Activated naive CD4-positive, alpha-beta T cell treated with Interleukin-2 at 50 U/mL for 16 hours (primary cell): Measurements from ENCODE around the gene FETUB.

Source experiments
- DNase-seq: peaks from one replicate; pipeline ENCODE4 v3.0.0-alpha.2; 2020

FETUB gene

DNA sequence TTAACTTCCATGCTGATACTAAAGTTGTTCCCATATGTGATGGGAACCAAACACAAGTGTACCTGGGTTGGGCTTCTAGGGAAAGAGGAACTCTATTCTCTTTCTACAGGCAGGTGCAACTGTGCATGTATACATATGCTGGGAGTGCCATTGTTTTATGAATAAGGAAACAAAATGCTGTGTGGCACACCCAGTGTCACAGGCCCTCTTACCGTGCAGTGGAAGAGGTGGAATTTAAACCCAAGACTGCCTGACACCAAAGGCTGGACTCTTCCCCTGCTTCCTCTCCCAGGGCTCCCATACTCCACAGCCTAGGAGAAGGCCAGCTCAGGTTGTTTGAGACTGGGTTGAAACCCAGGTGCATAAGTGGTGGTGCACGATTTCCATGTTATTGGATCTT is 1.9 kb upstream of the FETUB start:
- DNase-seq = no peak

GRCh38 chr3:186640473-186640818 is 247 bp downstream of the FETUB start:
- DNase-seq = no peak

GRCh38 chr3:186640929-186641328 is 730 bp downstream of the FETUB start:
- DNase-seq = no peak

DNA sequence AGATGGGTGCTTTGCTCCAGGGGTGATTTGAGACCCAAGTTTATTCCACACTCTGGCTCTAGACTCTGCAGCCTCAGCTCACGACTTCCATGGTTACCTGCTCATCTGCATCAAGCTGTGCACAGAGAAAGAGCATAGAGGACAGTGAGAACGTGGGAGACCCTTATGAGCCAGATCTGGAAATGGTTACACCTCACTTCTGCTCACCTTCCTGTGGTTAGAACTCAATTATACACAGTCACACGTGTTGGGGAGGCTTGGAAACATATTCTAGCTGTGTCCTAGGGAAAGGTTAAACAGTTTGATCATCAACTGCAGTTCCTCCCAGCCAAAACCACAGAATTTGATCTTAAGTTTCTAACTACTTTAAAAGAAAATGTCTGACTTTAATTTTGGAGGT is 1.8 kb downstream of the FETUB start:
- DNase-seq = no peak

DNA sequence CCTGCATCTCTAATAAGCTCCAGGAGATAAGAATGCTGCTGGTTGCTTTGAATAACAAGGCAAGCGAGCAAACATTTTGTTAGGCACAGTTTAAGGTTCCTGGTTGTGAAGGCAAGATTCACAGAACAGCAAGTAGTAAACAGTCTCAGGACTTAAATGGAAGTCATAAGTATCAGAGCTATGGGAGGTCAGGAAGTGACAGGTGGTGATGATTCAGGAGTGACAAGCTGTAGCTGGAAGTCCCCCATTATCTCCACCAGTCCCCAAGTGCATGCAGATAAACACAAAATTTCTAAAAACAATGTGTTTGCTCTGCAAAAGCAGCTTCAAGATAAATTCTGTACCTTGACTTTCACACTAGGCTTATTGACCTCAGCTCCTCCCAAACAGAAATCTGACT is 3.3 kb downstream of the FETUB start:
- DNase-seq = no peak

DNA sequence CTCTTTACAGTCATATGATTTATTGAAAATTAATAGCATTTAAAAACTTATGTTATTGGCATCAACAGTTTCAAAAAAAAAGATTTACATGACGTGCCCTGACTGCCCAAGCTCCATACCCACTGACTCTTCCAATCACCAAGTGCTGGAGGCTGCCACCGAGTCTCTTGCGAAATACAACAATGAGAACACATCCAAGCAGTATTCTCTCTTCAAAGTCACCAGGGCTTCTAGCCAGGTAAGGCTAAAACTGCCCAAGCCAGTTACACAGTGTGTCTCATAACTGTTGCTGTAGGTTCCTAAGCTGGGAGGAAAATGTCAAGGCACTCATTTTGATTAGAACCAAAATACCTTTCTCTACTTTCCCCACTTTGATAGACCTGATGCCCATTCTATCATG is 4.5 kb downstream of the FETUB start:
- no peak for DNase-seq

DNA sequence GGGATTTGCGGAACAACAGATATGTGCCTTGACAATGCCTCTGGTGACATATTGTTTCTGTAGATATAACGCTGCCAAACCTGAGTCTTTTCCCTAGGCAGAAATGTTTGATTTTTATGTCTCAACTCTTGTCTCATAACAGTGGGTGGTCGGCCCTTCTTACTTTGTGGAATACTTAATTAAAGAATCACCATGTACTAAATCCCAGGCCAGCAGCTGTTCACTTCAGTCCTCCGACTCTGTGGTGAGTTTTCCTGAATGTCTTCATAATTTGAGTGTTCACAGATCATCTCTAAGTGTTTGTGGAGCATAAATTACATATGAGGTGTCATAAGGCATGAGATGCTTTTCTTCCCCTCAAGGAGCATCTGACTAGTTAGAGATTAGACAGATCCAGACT is 5.9 kb downstream of the FETUB start:
- no peak for DNase-seq

- DNase-seq = no peak
These were observed 6.6 kb downstream of the FETUB start for GRCh38 chr3:186646841-186647240.

DNA sequence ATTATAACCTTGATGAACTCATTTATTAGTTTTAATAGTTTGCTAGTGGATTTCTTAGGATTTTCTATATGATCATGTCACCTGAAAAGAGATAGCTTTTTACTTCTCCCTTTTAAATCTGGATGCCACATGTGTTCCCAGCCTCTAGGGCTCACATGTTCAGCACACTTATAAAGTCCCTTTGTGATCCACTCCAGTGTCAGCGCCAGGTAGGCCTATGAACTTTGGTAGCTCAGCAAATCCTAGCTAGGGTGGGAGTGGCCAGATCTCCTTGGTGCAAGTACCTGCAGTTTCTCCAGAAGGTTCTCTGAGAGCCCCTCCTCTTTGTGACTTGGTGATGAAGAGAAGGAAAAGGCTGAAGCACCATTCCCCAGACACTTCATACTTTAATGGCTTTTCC is 8.7 kb downstream of the FETUB start:
- no peak for DNase-seq

DNA sequence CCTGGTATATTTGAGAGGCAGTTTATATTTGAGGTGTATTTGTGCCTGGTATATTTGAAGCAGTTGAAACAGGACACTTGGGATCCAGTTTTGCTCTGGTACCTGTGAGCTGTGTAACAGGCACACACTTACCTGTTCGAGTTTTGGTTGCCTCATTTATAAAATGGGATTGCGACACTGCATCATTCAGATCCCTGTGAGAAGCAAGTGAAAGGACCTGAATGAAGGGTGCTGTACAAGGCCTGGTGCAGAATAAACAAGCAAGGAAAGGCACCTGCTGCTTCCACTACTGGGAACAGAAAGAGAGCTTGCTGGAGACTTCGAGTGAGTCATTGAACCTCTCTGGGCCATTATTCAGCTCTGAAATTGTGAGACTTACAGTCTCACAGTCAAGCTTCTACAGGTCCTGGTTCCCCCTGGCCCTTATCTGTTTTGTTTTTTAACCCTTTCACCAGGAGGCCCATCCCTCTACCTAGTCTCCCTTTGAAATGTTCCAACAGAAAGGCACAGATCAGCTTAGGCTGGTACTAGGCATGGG is 11.5 kb downstream of the FETUB start:
- no peak for DNase-seq

DNA sequence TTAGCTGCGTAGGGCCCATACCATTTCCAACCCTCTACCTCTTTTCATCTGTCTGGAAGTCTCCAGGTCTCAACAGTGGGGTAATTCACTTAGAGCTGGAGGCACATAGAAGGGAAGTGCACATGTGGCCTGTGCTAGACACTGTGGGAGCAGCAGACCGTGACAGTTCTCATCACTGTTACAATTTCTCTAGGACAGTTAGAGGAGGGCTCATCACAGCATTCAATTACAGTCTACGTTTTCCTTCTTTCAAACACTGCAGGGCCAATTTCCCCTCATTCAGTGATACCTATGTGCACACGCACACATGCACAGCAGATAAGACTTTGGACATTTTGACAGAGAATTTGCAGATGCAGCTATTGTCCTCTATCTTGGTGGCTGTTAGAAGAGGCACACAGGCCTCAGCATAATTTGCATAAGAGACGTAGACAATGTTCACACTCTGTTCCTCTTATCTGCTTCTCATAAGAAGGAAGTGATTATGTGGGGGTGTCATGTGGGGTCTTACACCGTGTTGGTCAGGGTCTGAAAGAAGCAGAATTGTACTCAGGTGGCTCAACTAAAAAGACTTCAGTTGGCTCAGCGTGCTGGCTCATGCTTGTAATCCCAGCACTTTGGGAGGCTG is 13.0 kb downstream of the FETUB start:
- DNase-seq = no peak

DNA sequence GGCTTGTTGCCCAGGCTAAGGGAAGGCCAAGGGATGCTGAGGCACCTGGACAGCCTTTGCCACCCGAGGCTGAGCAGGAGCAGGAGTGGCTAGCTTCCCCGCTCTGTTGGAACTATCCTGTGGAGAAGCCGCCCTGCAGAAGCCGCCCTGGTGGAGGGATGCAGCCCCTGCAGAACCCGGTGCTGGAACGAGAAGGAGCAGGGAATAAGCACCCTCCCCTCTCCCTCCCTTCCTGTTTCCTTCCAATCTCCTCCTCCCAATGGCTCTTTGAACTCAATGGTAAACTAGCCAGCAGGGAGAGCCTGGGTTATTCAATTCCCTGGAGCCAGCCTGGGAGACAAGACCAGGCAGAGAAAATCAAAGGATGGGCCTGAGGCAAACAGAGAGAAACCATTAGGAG is 13.8 kb downstream of the FETUB start:
- no peak for DNase-seq

DNA sequence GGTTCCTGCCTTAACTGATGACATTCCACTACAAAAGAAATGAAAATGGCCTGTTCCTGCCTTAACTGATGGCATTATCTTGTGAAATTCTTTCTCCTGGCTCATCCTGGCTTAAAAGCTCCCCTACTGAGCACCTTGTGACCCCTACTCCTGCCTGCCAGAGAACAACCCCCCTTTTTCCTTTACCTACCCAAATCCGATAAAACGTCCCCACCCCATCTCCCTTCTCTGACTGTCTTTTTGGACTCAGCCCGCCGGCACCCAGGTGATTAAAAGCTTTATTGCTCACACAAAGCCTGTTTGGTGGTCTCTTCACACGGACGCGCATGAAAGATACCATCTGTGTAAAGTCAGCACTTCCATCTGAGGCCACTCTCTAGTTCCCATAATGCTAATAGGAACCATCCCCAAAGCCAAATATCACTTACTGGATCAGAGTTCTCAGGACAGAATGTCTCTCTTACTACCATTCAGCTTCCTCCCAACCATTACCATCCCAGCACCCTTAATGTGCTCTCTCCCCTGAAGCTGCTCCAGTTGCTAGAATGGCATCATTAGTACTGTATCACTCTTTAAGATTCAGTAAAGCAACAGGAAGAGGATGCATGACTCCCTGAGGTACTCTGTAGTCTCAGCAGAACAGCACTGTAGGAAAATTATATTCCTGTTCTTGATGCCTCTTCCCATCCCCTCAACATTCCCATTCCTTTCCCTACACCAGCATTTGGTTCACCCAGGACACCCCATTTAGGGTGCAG is 23.3 kb downstream of the FETUB start:
- DNase-seq = no peak

DNA sequence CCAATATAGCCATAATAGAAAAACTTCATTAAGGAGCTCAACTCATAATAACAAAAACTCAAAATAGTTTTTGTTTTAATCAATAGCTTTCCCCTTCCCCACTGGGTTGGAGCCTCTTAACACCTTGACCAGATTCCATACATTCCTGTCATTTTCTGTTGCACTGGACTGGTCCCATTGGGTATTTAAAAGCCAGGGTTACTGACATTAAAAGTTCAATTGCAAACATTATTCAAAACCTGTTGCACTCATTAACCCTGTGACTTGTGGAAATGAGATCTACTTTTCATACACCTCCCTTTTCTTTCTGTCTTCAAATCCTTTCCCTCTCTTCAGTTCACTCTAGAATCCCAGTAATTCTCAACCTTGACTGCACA is 23.9 kb downstream of the FETUB start:
- no peak for DNase-seq

DNA sequence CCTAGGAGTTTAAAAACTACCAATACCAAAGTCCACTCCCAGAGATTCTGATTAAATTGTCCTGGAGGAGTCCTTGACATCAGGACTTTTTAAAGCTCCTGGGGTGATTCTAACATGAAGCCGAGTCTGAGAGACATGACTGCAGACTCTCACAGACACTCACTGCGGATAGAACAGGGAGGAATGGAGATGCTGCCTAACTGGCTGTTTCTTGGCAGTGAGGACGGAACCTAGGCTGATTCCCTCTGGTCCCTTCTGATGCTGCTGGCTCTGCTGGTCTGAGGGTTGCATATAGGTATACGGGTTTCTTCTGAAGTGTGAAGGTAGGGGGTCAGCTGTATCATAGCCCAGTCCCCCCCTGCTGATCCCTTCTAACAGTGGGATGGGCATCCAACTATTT is 24.3 kb downstream of the FETUB start:
- DNase-seq = no peak

- no peak for DNase-seq
These were observed 25.5 kb downstream of the FETUB start, which contains the start of gene HRG for GRCh38 chr3:186665625-186666188. Gene HRG, plus strand, starts transcription at chr3:186666014. Its CDS starts 18 bp downstream, at chr3:186666032.

DNA sequence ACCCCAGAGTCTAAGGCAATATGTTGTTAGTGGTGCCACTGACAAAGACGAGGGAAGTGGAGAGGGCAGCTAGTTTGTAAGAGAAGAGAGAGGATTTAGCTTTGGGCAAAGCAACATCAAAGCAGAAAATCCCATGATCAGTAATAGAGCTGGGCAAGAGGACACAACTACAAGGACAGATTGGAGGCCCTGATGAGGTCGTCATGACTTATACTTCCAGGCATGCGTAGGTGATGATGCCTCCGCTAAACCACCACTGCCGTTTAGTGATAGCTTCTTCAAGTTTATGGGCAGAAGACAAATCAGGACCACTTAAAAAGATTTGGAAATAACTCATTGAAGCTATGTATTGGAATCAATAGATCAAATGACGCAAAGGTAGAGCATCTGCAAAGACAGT is 28.2 kb downstream of the FETUB start:
- DNase-seq = no peak

GRCh38 chr3:186669378-186670084 is 29.3 kb downstream of the FETUB start:
- DNase-seq = no peak

GRCh38 chr3:186670155-186670554 is 30.0 kb downstream of the FETUB start:
- no peak for DNase-seq

DNA sequence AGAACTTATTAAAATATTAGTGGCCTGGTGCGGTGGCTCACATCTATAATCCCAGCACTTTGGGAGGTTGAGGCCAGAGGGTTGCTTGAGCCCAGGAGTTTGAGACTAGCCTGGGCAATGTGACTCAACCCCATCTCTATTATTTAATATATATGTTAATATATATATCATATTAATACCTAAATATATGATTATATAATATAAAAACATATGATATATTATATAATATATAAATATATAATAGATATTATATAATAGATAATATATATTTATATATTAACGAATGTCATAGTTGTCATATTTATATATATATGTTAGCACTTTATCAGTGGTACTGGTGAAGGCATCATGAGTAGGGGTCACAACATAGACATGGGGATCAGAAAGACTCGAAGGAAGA is 30.9 kb downstream of the FETUB start:
- no peak for DNase-seq

DNA sequence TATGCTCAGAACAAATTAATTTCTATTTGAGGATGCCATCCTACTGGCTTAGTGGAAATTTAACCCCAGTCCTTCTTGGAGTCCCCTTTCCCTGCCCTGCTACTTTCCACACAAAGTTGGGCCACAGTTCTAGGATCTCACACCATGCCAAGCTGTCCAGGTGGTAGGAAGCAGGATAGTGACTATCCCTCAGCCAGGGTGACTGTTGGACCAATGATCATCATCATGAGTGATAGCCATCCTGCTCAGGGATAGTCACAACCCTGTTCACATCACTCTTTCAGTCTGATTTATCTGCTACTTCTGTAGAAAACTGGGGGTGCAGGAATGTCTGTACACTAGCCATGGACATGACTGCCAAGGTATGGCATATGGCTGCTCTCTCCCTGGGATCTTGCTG is 38.4 kb downstream of the FETUB start:
- no peak for DNase-seq

DNA sequence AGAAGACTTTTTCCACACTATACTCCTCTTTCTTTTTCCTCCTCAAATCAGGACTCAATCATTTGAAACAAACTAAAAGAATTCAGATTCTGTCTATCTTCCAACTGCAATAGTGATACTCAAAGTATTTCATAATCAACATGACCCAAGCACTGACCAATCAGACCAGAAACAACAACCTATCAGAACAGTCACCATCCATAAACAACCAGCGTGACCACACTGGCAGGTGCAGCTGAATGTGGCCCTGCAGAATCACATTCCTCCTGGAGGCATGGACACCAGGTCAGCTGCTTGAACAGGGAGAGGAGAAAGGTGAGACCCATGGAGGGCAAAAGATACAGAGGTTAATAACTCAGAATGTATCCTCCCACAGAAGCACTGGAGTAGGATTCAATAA is 39.0 kb downstream of the FETUB start:
- DNase-seq = no peak

DNA sequence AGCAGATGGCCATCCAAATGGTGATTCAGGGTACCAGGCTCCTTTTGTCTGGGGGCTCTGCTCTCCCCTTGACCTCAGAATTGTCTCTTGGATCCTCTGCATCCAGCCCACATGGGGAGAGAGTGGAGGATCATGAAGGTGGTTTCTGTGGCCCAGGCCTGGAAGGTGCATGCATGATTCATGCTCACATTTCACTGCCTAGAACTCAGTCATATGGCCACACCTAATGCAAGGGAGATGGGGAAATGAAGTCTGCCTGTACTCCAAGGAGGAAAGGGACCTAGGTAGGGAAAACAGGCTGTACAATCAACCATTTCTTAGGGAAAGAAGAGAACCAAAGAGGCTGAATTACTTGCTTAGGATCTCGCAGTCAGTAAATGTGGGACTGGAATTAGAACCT is 40.7 kb downstream of the FETUB start:
- no peak for DNase-seq

- no peak for DNase-seq
These were observed 42.6 kb downstream of the FETUB start for GRCh38 chr3:186682812-186683211.
